Smooth muscle cell of the brain vasculature (primary cell): Measurements from ENCODE around the gene MEX3B.
A peak's percentile ranks its signal among the peaks of the same experiment; 100 is the strongest.
"Not testable (repeated sequence)": the region's sequence is repeated elsewhere in the genome, so short reads cannot be mapped to it uniquely, and the experiment has no call there.

Experiments
- DNase-seq: peaks from one replicate; pipeline ENCODE4 v3.0.0-alpha.2; 2012; ENCODE audit warnings: low read depth, low spot score

MEX3B gene

DNA sequence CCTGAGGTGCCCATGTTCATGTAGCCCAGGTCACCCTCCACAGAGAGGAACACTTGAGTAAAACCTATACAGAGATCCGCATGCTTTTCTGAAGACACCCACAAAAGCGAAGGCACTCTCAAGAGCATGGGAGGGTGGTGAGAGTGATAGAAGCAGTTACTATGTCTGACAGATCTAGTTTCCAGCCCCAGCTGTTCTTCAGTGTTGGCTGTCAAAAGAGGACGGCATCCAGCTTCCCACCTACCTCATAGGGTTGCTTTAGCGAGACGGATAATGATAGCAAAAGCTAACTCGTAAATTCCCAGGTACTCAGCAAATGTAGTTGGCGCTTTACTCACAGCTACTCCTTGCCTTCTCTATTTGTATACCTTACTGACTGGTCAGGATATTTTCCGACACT lies 3.0 kb upstream of the MEX3B start:
- no peak for DNase-seq

DNA sequence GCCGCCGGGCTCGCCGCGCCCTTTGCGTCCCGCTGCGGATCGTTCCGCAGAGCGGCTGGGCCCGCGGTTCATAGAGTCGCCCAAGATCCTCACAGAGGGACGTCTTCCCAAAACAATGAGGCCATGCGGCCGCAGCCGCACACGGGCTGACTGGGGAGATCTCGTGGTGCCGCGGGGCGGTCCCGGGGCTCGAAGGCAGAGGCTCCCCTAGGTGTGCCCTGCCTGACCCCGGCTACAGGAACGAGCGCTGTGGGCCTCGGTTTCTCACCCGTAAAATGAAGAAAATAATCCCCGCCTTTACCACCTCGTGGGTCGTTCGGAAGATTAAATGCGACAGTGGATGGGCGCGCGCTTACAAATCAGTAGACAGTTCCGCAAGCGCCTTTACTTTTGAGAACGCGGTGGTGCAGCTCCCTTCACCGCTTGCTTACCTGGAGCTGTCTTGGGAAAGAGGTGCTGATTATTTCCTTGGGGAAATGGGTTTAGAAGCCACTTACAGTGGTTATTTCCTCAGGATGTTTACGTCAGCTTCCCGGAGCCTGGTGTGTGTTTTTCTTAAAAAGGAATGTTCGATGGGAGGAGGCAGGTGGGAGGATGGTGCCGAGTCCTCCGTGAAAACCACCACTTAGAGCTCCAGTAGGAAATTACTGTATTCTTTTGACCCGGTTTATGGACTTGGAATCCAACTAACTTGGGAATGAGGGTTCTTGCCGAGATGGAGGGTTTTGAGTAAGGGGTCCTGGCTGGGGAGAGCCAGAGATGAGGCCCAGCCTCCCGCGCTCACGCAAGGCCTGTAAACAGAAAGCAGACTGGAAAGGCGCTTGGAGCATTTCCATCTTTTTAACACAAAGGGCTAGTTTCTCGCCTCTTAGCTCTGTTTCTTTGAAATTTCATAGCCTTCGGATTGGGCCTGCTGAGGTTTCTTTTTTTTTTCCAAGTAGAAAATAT lies 1.9 kb upstream of the MEX3B start:
- peak; percentile 3 for DNase-seq

DNA sequence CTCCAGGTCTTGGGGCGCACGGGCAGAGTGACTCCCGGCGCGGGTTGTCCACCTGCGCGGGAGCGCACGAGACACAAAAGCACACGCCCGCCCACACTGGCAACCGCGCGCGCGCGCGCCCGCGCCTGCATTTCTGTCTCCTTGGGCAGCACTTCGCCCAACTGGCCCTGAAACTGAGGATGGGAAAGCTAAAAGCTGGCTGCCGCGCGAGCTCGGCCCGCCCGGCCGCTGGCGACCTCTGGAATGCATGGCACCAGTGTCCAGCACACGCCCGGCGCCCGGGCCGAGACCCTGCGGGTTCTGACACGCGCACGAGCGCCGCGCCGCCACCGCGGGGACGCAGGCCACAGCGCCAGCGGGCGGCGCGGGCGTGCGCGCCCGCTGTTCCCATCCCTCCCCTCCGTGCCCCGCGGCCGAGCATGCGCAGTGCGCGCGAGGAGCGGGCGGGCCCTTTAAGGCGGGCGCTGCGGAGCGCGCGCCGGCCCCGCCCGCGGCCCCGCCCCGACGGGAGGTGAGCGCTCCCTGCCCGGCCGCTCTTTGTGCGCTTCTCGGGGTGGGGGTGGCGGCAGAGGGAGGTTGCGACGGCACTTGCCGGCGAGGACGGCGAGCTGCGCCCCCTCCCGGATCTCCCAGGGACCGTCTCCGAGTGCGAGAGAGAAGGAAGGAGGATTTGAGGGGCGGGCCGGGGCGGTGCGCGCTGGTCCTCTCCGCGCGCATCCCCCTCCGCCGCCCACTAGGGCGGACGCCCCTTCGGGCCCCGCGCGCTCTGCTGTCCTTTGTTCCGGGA lies 1.0 kb upstream of the MEX3B start:
- peak; percentile 85 for DNase-seq

DNA sequence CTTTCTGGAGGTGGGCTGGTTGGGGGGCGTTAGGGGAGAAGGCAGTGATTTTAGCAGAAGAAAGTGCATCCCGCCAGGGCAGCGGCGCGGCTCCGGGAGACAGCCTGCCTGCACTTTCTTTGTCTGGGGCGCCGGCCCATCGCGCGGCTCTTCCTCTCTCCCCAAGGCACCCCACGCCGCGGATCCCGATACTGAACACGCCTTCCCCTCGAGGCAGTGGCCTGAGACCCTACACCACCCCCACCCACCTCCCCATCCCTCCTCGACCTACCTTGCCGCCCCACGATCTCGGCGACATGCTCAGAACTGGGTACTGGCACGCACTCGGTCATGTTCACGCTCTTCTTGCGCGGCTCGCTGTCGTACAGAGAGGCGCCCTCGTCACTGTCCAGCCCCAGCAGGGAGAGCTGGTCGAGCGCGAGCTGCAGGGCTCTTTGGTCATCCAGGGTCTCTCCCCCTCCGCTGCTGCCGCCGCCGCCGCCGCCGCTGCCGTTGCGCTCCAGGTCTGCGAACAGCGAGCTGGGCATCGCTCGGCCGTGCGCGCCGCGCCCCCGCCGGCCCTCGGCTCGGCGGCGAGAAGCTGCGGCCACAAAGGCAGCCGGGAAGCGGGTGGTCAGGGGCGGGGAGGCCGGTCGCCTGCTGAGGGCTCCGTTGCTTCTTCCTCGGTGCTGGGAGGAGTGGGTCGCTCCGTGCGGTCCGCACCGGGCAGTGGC lies 483 bp downstream of the MEX3B start:
- peak; percentile 15 for DNase-seq

DNA sequence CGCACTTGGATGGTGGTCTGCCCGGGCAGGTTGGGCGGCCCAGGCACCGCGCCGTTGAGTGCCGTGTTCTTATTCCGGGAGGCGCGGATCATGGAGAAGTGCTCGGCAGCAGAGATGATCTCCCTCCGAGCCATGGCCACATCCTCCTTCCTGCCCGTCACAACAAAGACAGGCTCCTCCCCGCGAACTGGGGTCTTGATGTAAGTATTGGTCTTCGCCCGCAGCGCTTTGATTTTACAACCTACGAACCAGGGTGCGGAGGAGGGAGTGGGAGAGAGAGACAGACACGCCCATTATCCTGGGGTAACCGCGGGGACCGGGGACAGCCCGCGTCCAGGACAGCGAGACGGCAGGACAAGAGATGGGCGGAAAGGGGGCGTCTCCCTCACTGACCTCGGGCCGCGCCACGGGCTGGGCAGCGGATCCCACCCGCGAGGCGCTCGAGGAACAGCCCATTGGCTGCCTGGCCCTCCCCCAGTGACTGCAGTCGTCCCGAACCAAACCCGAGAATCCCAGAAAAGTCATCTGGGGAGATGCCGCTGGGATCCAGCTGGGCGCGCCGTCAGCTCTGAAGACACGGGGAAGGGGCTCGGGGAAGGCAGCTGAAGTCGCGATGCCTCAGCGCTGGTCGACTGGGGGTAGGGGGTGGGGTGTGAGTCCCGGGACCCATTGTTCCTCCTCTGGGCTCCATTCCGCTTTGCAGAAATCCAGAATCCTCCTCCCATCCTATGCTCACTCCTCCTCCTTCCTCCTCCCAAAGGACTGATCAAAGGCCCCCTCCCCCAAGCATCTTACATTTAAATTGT lies 1.2 kb downstream of the MEX3B start:
- DNase-seq = peak; percentile 35

DNA sequence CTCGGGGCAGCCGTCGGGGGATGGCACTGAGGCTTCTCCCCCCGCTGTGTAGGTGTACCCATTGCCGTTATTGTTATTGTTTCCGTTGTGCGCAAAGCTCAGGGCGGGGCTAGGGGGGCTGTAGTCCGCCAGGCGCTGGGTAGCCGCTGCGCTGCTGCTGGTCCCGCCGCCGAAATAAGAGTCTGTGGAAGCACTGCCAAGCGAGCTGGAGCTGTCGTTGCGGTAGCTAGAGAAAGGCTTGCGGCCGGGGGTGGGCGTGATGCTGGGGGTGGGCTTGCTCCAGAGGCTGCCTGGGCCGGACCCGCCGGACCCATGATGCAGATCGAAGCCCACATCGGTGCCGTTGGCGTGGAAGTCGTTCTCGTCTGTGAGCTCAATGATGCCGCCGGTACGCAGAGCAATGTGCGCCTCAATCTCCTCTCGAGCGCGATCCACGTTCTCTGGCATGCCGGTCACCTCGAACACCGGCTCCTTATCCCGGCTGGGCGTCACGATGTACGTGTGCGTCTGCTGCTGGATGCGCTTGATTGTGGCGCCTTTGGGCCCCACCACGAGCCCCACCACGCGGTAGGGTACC lies 1.9 kb downstream of the MEX3B start:
- DNase-seq = no peak

DNA sequence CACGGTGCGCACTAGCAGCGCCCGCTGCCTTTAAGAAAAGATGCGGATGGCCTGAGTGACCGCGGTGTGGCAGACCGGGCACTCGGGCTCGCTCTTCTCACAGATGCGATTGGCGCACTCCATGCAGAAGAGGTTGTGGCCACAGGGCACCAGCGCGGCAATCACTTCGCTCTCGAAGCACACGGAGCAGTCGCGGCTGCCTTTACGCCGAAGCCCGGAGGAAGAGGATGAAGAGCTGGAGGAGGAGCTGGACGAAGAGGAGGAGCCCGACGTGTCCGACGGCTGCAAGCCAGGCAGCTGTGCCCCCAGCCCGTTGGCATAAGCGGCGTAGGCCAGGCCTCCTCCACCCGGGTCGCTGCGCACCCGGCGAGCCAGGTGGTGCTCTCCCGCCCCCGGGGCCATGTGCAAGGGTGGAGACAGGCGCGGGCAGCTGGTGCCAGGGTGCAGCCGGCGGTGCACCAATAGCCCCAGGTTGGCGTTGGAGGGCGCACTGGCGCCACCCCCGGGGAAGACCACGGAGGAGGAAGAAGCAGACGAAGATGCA lies 2.6 kb downstream of the MEX3B start:
- no peak for DNase-seq

DNA sequence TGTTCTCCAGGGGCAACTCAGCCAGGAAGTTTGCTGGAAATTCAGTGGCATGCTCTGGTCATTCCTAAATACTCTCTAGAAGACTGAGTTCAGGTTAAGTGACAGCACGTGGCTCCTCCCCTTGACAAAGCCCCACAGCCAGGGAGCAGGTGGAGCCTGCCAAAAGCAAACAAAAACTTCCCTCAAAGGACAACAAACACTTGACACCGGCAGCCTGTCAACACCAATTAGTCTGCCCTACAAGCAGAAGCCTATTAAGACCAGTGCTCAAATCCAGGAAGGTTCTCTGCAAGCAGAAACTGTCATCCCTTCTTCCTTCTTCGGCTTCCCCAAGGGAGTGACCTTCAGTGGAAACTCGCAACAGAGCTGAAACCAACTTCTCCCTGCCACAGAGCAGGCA lies 5.0 kb downstream of the MEX3B start:
- DNase-seq = no peak

DNA sequence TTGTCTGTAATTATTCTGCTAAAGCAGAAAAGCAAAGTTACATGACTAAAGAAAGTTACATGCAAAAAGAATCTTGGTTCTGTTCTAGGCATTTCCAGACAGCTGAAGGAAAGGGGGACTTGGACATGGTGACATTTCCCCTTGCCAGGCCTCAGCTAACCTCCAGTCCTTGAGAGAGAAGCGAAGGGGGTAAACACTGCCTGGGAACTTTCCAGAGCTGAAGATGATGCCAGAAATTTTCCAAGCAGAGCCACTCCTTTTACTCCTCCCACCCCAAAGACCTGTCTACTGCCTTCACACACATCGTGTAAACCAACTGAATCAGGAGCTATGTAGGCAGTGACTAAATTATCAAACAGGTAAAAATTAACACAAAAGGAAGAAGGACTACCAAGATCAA lies 5.4 kb downstream of the MEX3B start:
- no peak for DNase-seq

DNA sequence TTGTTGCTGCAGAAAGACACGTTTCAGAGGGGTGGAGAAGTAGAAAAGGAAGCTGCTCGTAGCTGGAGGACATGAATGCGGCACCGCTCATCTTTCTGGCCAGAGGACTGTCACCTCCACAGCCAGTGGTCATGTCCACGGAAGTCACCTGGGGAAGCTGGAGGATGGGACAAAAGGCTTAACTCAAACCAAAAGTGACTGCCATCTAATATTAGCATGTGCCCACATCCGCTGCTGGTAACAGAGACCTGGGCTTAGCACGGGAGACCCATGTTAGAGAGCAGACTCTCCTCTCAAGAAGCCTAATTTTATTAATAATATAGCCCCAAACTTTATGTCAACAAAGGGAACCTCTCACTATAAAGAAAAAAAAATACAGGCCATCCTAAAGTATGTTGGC lies 5.9 kb downstream of the MEX3B start:
- DNase-seq = no peak

DNA sequence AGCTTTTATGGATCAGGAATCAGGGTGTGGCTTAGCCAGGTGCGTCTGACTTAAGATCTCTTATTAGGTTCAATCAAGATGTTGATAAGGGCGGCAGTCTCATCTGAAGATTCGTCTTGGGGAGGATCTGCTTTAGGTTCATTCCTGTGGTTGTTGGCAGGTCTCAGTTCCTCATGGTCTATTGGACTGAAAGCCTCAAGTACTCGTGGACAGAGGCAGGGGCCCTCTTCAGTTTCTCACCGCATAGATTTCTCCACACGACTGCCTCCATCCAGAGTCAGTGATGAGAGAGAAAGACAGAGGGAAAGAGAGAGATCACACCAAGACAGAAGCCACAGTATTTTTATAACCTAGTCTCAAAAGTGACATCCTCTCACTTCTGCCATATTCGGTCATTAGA lies 9.4 kb downstream of the MEX3B start:
- no peak for DNase-seq

DNA sequence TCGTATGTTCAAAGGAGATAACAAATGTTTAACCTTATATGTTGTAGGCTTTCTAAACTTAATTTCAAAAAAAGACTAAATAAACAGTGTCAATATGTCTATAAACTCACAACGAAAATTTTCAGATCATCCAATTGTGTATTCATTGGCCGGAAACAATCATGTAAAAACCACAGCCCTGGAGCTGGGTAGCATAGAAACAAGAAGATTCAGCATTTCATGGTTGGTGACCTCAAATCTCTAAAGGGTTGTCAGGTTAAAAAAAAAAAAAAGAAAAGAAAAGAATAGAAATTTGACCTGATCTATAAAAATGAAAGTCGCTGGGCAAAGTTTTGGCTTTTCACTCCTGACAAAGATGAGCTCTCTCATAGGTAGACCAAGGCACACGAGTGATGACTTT lies 13.9 kb downstream of the MEX3B start:
- DNase-seq = no peak

DNA sequence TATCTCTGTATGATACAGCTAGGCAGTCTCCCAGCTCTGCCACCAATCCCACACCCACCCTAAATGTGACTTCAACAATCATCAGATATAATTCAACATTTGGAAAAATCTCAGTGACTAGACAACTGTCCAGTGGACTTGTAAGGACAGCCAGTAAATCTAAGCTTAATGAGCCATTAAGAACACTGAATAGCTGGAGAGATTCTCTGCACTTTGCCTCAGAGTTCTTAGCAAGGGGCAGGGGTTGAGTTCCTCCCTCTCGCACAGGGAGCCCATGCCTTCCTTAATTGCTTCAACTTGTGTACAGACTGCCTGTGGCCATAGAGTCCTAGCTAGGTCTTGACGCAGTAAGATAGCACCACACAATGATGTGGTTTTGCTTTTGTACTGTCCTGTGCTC lies 15.6 kb downstream of the MEX3B start:
- no peak for DNase-seq

DNA sequence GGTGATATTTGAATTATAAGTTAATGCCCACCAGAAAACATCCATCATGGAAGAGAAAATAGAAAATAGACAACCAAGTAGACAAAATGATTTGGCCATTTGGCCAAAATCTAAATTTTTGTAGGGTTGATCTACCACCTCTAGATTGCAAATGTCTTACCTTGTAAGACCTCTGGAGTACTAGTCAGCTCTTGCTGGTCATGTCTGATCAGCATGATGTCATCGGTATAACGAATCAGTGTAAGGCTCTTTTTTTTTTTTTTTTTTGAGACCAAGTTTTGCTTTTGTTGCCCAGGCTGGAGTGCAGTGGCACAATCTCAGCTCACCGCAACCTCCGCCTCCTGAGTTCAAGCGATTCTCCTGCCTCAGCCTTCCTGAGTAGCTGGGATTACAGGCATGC lies 17.7 kb downstream of the MEX3B start:
- DNase-seq = not testable (repeated sequence)

DNA sequence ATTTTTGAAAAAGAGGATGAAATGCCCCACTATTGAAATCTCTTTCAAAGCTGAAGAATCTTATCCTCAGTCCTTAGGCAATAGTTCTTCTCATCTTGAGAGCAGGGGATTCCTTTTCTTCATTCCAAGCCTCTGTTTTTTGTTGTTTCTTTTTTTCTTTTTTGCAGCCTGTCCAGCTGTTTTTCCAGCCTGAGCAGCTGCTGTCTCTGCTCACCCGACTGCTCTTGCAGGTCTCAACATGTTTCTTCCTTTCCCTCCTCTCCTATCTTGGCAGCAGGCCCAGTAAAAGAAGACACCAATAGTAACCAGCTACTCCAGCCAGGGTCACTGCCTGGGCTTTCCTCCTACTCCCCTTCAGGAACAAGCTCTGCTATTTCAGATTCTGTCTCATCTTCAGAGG lies 23.8 kb downstream of the MEX3B start:
- DNase-seq = peak; percentile 37

DNA sequence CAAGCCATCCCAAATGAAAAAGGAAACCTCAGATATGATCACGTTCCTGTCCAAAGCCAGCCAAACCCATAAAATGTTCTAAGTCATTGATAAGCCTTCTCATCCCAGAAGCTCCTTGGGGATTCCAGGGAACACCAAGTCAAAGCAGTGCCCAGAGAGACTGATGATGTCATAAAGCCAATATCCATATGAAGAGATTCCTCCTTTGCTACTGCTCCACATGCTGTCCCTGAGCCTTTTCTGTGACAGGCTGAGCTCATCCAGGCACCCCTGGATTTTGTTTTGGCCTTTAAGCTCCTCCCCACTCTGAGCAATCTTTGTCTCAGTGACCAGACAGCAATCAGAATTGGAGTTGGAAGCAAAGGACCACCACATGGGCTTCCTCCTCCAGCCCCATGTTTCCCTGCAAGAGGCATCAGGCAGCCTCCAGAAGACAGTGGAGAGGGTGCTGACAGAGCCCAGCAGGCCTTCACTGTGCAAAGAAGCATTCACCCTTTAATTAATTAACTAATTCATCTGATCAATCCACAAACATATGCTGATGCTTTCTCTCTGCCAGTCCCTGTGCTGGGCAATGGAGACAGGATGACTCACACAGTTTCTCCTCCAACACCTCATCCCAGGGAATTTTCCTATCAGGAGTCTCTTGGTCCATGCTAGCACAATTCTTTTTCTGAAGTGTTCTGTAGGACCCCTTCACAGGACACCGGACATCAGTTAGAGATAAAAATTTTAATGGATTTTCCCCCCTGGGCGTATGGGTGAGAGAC lies 25.0 kb downstream of the MEX3B start:
- DNase-seq = no peak

DNA sequence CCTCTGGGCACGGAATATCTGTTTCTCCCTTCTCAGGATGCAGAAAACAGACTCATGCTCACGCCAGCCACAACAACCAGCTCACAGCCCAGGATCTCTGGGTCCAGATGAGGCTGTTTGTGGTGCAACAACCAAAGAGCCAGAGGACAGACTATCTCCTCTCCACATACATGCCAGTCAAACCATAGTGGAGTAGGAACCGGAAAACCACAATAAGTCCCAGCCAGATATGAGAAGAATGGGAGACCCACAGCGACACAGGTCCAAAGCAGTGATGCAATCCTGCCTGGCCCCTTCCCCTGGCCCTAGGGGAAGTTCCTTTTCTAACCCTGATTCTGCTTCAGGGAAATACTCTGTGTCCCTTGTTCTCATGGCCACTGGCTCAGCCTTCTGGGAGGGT lies 27.6 kb downstream of the MEX3B start:
- DNase-seq = no peak

DNA sequence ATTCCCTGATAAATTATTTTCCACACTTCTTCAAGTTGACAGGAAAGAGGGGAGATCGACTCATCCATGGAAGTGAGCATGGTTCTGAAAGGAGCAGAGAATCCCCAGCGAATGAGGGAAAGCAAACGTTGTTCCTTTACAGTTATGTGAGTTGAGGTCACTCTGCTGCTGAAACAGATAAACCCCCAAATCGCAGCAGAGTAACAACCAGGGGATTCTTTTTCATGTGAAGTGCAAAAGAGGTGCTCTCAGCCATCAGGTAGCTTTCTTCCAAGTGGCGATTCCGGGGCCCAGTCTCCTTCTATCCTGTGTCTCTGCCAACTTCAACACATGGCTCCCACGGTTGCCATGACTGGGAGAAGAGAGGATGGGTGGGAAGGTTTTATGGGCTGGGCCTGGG lies 28.2 kb downstream of the MEX3B start:
- DNase-seq = no peak

DNA sequence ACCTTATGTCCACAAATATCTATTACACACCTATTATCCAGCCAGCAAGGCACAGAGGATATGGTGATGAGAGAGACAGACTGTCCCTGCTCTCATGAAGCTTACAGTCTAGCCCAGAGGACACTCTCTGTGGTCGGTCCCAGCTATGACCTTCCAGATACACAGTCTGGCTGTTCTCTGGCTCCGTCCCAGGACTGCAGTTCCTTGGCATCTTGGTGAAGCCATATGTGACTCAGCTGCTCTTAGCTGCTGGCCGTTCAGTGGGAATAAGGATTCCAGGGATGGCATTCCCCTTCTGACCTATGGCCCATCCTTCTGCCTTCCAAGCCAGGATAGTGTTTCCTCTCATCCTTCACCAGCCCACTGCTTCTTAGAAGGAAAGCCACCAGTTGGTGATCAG lies 30.8 kb downstream of the MEX3B start:
- DNase-seq = no peak

DNA sequence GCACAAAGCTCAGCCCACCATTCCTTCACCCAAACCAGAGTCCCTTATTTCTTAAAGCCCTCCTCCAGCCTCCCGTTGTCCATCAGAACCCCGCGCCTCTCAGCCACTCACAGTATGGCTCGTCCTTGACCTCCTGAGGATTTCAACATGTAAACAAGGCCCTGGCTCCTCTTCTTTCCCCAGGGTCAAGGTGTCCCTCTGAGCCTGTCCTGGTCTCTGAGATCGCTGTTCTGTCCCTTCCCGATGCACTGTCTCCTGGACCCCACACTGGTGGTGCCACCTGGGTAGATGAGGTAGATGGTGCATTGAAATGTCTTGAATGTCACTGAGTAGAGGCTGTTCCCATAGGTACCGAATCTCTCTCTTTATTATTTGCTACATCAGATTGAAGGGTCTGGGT lies 32.9 kb downstream of the MEX3B start:
- DNase-seq = no peak
